Measurements from ENCODE around the gene KRTAP19-8. TPM values are rescaled to one million over a fixed set of nuclear protein-coding genes. Genes with fewer than 3 reads are reported as not detected.

Gene KRTAP19-8, protein sequence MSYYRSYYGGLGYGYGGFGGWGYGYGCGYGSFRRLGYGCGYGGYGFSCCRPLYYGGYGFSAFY
- not detected for polyA plus RNA-seq (ENCODE audit: insufficient read length in 4 of 4)

- DNase-seq (ENCODE audit: low read depth in 4 of 4, low spot score in 3 of 4), result no peak
Measured at GRCh38 chr21:31038376-31038775, at the start of gene KRTAP19-8. KRTAP19-8 (minus strand) TSS chr21:31038476; CDS start chr21:31038443, 33 bp downstream.

DNA sequence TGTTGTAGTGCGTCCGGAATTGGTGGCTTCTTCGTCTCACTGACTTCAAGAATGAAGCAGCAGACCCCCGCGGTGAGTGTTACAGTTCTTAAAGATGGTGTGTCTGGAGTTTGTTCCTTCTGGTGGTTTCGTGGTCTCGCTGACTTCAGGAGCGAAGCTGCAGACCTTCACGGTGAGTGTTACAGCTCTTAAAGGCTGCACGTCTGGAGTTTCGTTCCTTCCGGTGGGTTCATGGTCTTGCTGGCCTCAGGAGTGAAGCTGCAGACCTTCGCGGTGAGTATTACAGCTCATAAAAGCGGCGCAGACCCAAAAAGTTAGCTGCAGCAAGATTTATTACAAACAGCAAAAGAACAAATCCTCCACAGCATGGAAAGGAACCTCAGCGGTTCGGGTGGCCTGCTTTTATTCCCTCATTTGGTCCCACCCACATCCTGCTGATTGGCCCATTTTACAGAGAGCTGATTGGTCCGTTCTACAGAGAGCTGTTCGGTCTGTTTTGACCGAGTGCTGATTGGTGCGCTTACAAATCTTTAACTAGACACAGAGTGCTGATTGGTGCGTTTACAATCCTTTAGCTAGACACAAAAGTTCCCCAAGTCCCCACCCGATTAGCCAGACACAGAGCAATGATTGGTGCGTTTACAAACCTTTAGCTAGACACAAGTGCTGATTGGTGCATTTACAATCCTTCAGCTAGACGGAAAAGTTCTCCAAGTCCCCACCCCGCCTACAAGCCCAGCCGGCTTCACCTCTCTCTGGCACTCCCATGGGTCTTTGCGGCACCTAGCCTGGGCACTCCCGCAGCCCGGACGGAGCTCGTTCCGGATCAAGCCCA is 49.6 kb upstream of the KRTAP19-8 start:
- no peak for DNase-seq (ENCODE audit: low read depth in 4 of 4, low spot score in 3 of 4)

GRCh38 chr21:31084689-31085088 is 46.4 kb upstream of the KRTAP19-8 start:
- no peak for DNase-seq (ENCODE audit: low read depth in 4 of 4, low spot score in 3 of 4)

DNA sequence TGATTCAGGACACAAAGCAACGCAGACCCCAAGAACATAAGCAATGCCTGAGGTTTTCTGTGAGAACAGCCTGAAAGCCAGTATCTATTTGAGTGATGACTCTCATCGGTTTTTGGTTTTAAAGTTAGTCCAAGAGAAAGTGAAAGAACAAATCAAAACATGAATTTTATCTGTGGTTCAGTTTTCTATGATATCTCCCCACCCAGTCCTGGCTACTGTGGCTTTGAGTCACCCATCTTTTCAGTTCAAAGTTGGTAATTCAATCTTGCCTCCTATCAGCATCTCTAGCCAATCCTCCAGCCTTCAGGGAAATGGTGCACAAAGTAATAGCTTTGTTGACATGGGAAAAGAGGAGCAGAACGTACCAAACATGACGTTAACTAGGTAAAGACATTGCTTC is 40.5 kb upstream of the KRTAP19-8 start:
- DNase-seq (ENCODE audit: low read depth in 4 of 4, low spot score in 3 of 4), result no peak

- DNase-seq (ENCODE audit: low read depth in 4 of 4, low spot score in 3 of 4), result no peak
Measured at GRCh38 chr21:31078216-31078615, 39.9 kb upstream of the KRTAP19-8 start.

- no peak for DNase-seq (ENCODE audit: low read depth in 4 of 4, low spot score in 3 of 4)
Measured at GRCh38 chr21:31075848-31076247, 37.6 kb upstream of the KRTAP19-8 start.

DNA sequence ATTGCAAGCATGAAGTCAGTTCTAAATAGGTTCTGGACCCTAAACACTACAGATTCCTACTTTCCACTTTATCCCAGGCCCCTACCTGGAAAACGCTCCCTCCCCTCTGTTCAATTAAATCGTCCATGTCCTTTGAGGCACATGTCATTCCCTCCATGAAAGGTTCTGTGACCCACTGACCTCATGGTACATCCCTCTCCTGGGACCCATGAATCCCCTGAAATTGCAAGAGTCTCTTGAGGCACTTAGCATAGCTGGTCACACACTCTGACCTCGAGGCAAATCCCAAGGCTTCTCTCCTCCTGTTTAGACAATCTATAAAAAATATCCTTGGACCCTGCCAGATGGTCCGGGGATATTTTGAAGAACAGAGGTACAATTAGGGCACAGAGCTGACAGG is 34.3 kb upstream of the KRTAP19-8 start:
- DNase-seq (ENCODE audit: low read depth in 4 of 4, low spot score in 3 of 4), result no peak

DNA sequence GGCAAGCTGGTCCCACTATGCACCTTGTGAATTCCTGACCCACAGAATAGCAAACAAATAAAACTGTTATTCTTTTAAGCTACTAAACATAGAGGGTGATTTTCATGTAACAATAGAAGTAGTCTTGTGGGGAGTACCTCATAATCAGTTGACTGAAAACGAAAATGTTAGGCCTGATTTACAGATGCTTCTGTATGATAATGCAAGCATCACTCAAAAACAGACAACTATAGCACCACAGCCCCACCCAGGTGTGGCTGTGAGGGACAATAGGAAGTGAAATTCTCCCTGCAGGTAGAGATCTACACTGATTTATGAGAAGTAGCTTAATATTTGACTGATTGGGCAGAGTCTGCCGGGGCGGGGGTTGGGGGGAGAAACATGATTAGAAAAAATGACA is 26.5 kb upstream of the KRTAP19-8 start:
- DNase-seq (ENCODE audit: low read depth in 4 of 4, low spot score in 3 of 4), result no peak

DNA sequence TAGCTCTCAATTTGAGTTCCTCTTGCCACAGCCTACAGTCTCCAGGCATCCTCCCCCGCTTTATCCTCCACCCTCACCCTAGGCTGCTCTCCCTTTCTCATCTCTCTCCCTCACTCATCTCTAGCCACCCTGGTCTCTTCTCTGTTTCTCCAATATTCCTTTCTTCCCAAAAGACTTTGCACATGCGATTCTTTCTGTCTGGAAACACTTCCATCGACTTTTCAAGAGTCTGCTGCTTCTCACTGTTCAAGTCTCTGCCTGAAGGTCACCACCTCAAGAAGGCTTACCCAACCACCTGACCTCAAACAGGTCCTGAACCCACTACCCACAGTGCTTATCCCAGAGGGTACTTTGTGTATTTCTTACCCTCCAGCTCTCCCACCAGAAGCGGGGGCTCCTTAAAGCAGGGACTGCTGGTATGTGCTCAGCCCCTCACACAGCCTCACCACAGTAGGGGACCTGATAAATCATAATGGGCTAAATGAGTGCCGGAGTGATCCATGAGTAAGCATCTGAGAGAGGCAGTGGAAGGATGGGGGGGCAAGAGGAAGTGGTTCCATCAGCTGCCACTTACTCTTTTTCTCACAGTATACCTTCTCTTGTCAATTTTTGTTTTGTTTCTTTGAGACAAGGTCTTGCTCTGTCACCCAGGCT is 14.3 kb upstream of the KRTAP19-8 start:
- DNase-seq (ENCODE audit: low read depth in 4 of 4, low spot score in 3 of 4), result no peak

- DNase-seq (ENCODE audit: low read depth in 4 of 4, low spot score in 3 of 4), result no peak
Measured at GRCh38 chr21:31050577-31051157, 12.4 kb upstream of the KRTAP19-8 start.

DNA sequence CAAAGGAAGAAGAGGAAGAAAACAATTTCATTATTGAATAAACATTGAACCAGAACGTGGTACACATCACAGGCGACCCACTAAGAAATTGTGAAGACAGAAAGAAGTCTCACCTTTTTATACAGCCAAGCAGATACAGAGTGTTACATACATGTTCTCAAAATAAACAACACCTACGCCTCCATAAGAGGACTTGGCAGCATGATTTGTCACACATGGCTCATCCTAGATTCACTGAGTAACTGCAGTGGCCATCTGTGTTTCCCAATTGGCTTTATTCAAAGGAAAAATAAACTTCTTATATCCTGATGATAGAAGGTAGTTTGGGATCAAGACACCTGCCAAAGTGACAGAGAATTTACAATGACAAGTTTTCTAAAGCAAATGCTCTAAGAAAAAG is 7.6 kb upstream of the KRTAP19-8 start:
- DNase-seq (ENCODE audit: low read depth in 4 of 4, low spot score in 3 of 4), result no peak

GRCh38 chr21:31043471-31043870 is 5.2 kb upstream of the KRTAP19-8 start:
- DNase-seq (ENCODE audit: low read depth in 4 of 4, low spot score in 3 of 4), result no peak

DNA sequence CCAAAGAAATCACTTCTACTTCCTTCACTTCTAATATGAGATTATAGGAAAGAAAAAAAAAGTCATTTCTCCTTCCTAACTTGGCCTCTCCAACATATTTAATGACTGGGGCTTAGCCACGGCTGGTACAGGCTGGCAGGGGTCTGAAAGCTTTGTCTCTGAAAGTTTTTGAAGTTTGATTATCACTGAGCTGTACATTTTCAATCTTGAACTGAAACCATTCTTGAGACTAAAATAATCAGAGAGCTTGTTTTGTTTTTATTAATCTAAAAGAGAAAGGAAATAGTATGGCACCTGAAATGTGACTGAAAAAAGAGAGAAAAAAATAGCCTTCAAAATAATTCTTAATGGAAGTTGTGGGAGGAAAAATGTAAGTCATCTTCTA is 3.8 kb upstream of the KRTAP19-8 start:
- no peak for DNase-seq (ENCODE audit: low read depth in 4 of 4, low spot score in 3 of 4)

- DNase-seq (ENCODE audit: low read depth in 4 of 4, low spot score in 3 of 4), result no peak
Measured at GRCh38 chr21:31041295-31042079, 3.2 kb upstream of the KRTAP19-8 start.

- DNase-seq (ENCODE audit: low read depth in 4 of 4, low spot score in 3 of 4), result no peak
Measured at GRCh38 chr21:31034378-31034777, 3.9 kb downstream of the KRTAP19-8 start.

GRCh38 chr21:31030367-31031106 is 7.7 kb downstream of the KRTAP19-8 start:
- no peak for DNase-seq (ENCODE audit: low read depth in 4 of 4, low spot score in 3 of 4)

DNA sequence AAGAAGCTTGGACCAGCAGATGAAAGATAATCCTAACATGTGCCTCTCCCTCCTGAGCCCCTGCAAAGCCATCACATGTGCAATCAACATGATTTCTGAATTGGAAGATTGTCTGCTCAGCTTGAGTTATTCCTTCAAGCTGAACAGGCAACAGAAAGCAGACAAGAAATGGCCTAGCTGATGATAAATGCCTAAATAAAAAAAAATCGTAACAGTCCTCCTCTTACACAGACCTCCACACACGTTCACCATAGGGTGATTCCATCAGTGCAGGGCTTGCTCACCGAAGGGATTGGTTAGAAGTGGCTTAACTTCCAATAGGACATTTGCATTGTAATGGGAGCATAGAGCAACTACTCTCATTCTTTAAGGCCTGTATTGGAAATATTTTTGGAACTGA is 14.6 kb downstream of the KRTAP19-8 start:
- no peak for DNase-seq (ENCODE audit: low read depth in 4 of 4, low spot score in 3 of 4)

DNA sequence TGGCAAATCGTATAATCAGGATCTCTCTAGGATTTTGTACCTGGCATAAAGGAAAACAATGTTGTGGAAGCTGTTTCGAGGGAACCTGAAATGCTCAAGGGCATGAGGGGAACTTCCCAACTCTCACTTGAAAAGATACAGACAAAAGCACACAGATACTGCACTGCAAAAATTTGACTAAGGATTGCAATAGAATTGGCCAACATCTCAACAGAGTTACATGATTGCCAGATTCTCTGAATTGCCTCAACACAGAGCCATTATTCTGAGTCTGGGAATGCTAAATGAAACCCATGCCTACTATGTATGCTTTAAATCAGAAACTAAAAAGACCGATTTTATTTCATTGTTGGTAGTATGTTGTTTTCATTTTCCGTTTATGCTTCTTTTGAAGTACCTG is 16.0 kb downstream of the KRTAP19-8 start:
- DNase-seq (ENCODE audit: low read depth in 4 of 4, low spot score in 3 of 4), result no peak

- no peak for DNase-seq (ENCODE audit: low read depth in 4 of 4, low spot score in 3 of 4)
Measured at GRCh38 chr21:31018232-31018631, 20.0 kb downstream of the KRTAP19-8 start.

GRCh38 chr21:31014891-31015290 is 23.4 kb downstream of the KRTAP19-8 start:
- peak in 1 of 4 donors; percentile 22 for DNase-seq (ENCODE audit: low read depth in 4 of 4, low spot score in 3 of 4)
